Middle frontal gyrus (tissue), 1 donor: Measurements from ENCODE around the gene PTPN1.
A peak's percentile ranks its signal among the peaks of the same experiment; 100 is the strongest.
"Not testable (repeated sequence)": the region's sequence is repeated elsewhere in the genome, so short reads cannot be mapped to it uniquely, and the experiment has no call there.

Experiments
- DNase-seq: peaks from one replicate; pipeline ENCODE4 v3.0.0-alpha.2; 2015; ENCODE audit warnings: low spot score; ENCODE audit errors: extremely low spot score

PTPN1 gene

GRCh38 chr20:50509923-50510705 lies at the start of gene PTPN1:
Gene PTPN1 (plus strand): TSS chr20:50510383. CDS start chr20:50510528, 145 bp downstream.
- DNase-seq, result peak; percentile 99

DNA sequence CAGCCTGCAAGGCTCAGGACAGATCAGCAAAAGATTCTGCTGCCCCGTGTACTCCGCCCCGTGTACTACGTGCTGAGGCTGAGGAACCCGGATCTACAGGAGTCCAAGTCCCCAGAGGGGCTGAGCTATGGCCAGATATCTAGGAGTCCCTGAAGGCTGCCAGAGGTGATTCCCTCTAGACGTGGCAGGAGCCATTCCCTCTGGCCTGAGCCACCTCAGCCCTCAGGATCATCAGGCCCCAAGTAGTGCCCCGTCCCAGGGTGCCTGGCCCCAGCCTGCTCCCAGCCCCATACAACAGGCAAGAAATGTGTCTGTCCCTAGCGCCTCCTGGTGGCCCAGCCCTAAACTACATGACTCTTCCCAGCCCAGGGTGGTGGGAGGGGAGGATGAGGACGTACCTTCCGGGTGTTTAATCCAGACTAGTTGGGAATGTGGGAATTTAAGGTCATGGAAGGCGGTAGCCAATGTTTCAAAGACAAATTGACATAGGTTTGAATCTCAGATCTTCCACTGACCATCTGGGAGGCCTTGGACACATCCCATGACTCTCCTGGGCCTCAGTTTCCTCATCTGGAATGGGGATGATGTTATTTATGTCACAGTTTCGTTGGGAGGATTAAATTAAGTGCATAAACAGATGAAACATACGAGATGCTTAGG lies 49.4 kb upstream of the PTPN1 start:
- DNase-seq, result no peak

DNA sequence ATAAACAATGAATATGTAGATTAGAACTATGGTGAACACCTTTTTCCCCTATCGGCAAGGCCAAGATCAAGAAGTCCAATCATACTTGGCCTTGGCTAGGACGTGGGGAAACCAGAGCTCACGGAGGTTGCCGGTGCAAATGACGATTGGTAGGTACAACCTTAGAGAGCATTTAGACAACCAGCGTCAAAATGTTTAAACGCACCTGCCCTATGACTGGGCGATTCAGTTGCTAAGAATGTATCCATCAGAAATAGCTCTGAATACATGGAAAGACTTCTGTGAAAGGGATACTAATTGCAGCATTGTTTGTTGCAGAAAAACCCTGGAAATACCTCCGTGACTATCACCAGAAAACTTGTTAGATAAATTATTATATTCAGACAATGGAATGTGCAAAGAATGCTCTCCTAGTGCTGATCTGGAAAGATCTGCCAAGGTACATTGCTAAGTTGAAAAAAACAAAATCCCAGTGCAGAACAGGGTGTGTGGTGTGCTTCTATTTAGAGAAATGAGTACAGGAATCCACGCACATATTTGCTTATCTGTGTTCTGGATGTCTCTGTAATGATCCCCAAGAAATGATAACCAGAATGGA lies 48.0 kb upstream of the PTPN1 start:
- DNase-seq, result no peak

DNA sequence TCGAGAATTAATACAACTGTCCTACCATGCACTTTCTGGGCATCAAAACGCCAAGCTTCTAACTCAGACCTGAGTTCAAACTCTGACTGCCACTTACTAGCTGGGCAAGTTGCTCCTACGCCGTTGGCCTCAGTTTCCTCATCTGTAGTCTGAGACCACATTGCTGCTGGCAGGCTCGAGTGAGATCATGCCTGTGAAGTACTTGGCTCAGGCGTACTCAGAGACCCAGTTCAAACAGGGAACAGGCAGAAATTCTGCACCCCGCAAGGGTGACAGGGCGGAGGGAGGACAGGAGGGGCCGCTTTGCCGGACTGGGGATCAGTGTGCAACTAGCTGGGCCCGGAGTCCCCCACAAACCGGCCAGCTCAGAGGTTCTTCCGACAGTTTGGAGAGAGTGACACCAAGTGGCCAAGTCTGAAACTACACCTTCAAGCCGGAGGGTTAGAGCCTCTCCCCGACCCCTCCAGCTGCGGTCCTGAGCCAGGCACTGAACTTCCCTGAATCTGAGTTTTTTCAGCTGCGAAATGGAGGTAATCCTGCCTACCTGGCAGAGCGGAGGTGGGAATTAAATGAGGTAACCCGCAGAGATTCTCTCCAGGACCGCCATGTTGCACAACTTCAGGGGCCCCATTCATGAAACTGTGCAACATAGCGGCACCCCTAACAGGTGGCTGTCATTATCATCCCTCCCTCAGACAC lies 46.0 kb upstream of the PTPN1 start:
- DNase-seq, result no peak

GRCh38 chr20:50464725-50465650 lies 45.2 kb upstream of the PTPN1 start:
- no peak for DNase-seq

- DNase-seq, result no peak
Observed at GRCh38 chr20:50467174-50467573, 43.0 kb upstream of the PTPN1 start.

DNA sequence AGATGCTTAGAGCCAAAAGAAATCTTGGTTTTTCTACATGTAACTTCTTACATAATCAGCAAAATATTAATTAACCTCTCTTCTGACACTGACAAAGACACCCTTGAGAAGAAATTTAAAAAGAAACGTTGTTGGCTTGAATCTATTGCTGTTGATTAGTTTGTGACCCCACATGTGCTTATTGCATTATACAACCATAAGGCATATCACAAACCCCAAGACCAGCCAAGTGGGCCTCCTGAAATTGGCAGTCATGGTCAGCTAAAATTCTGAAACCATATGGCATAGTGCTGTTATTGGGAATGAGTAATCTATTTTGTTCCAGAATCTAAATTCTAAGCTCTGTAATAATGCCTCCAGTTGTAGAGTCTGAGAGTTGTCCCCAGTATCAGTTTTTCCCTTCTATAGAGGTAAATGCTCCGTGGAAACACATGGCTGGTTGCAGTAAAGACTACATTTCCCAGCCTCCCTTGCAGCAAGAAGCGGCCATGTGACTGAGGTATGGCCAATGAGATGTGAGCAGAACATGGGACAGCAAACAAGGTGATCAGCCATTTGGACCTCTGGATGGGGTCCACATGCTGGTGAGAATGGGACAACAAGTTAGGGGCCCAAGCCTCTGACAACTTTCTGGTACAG lies 42.3 kb upstream of the PTPN1 start:
- DNase-seq, result no peak

DNA sequence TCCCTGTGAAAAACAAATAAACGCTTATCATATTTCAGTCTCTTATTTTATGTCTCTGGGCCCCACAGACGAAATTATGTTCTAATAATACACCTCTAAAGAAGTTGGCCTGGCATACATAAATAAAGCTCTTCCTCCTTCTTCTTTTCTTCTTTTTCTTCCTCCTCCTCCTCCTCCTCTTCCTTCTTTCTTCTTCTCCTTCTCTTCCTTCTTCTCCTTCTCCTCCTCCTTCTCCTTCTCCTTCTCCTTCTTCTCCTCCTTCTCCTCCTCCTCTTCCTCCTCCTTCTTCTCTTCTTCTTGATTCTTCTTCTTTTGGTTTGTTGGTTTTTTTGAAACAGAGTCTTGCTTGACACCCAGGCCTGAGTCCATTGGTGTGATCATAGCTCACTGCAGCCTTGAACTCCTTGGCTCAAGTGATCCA lies 41.8 kb upstream of the PTPN1 start:
- no peak for DNase-seq

- DNase-seq, result no peak
Observed at GRCh38 chr20:50469176-50469723, 40.9 kb upstream of the PTPN1 start.

DNA sequence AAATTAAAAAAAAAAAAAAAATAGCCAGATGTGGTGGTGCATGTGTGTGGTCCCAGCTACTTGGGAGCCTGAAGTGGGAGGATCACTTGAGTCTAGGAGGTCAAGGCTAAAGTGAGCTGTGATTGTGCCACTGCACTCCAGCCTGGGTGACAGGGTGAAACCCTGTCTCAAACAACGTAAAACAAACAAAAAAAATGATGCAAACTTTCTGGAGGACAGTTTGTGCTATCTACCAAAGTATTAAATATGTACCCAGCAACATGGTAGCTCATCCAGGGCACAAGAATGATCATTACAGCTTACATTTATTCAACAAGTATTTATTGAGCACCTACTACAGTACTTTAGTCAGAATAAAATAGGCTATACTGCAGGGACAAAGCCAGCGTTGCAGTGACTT lies 40.4 kb upstream of the PTPN1 start:
- no peak for DNase-seq

DNA sequence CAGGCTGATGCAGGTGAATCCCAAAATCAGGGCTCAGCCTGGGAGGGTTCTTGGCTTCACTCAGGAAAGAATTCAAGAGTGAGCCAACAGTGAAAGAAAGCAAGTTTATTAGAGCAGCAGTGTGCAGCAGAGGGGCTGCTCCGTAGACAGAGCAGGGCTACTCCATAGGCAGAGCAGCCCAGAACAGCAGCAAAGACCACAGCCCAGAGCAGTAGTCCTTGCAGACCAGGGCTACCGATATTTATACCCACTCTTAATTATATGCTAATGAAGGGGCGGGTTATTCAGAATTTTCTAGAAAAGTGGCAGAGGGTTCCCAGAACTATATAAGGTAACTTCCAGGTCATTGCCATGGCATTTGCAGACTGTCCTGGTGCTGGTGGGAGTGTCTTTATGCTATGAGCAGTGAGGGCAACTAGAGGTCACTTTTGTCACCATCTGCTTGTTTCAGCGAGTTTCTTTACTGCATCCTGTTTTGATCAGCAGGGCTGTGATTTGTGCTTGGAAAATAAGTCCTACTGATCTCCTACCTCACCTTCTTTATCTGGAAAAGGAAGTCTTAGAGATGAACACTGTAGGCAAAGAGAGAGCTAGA lies 39.8 kb upstream of the PTPN1 start:
- no peak for DNase-seq

DNA sequence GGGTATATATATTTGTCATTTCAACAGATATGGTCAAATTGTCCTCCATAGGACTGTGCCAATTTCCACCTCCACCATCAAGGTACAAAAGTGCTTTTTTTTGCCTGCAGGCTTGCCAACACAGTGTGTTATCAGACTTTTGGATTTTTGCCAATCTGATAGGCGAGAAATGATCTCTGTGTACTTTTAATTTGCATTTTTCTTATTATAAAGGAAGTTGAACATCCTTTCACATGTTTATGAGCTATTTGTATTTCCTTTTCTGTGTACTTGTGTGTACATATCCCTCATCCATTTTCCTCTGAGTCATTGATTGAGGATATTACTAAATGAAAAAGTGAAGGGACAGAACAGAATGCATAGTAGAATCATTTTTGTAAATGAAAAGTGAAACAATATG lies 39.0 kb upstream of the PTPN1 start:
- DNase-seq, result no peak

- DNase-seq, result no peak
Observed at GRCh38 chr20:50472693-50473664, 37.2 kb upstream of the PTPN1 start.

- not testable (repeated sequence) for DNase-seq
Observed at GRCh38 chr20:50474356-50474755, 35.8 kb upstream of the PTPN1 start.

DNA sequence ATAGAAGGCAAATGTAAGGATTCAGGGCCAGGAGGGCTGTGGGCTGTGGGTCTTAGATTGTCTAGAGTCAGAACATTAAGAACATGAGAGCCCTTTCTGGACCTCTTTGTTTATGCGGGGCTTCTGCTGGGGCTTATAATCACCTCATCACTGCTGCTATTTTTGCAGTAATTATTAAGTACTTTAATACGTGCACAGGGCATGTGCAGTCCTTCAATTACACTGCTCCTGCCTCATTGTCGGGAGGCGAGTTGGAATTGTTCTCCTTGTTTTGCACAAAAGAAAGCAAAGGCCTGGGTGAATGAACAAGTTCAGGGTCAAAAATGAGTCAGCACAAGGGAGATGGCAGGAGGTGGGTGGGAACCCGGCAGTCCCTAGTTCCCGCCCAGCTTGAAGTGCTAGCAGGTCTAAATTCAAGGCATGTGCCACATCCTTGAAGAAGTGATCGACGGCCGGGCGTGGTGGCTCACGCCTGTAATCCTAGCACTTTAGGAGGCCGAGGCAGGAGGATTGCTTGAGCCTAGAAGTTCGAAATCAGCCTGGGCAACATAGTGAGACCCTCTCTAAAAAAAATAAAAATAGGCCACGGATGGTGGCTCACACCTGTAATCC lies 34.4 kb upstream of the PTPN1 start:
- no peak for DNase-seq

DNA sequence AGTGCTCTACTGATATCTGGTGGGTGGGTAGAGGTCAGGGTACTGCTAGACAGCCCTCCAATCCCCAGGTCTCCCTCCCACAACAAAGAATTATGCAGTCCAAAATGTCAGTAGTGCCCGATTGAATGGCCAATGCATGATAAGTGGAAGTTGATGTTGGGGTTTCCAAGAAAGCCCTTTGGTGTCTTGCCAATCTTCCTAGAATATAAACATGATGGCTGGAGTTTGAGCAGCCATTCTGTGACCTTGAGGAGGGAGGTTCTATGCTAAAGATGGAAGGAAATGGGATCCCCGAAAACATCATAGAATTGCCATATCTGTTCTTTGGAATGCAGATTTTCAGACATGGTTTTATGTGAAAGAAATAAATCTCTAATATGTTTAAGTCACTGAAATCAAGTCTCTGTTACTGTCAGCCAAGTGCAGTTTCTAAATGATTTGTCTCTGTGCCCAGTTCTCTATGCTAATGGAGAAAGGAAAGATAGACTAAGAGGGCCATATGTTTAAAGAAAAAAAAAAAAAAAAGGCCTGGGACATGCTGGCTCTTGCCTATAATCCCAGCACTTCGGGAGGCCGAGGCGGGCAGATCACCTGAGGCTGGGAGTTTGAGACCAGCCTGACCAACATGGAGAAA lies 32.8 kb upstream of the PTPN1 start:
- DNase-seq, result no peak

DNA sequence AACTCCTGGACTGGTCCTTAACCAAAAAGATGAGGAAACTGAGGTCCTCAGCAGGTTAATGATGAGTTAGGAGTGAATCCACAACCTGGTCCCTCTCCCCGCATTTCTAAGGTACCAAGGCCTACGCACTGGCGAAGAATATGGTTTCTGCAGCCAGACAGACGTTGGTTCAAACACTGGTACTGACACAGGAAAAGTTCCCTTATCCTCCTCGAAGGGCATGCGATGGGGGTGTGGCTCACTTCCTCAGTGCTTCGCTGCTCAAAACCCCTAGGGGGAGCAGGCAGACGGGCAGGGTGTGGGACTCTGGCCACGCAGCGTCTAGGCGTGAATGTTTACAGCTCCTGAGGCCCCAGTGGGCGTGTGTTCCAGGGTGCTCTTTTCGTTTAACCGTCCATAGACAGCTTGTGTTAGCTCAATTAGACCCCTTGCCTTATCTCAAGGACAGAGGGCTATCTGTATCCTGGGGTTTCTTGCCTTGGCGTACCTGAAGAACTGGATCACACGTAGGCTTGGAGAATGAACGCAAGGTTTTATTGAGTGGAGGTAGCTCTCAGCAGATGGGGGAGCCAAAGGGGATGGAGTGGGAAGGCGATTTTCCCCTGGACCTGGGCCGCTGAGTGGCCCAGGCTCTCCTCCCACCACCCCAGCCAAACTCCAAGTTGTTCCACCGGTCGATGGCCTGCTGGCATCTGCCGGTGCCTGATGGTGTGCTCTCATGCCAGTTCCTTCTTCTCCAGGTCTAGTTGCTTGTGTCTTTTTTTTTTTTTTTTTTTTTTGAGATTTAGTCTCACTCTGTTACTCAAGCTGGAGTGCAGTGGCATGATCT lies 31.8 kb upstream of the PTPN1 start:
- no peak for DNase-seq
